Ovary (tissue), 3 donors: ENCODE results near the gene TRAF3IP1.
A peak's percentile ranks its signal among the peaks of the same experiment; 100 is the strongest.

Source experiments
- CTCF ChIP-seq, 3 donors: fragments of 450-650 bp in 2 of 3; fragments of 200-600 bp in 1 of 3; IDR thresholded peaks; one replicate each; pipeline versions ENCODE4 v1.5.1 to v1.8.0; 2016 to 2022; ENCODE audit warnings: antibody characterized with exemption in 3 of 3, mild to moderate bottlenecking in 1 of 3
- EP300 ChIP-seq: sonication (generic); formaldehyde crosslinking; IDR thresholded peaks from one replicate; pipeline ENCODE4 v1.6.1; 2017; ENCODE audit warnings: antibody characterized with exemption
- POLR2A ChIP-seq: fragments of 450-650 bp; IDR thresholded peaks from one replicate; pipeline ENCODE4 v1.6.1; 2017; ENCODE audit warnings: antibody characterized with exemption, mild to moderate bottlenecking, moderate library complexity
- donor health status: DM: no; HTN: no; CAD: no.

- no peak for TF ChIP-seq CTCF (IDR thresholded peaks at IDR 0.05)
- peak; percentile 20 for TF ChIP-seq POLR2A
- no peak for TF ChIP-seq EP300
Measured at GRCh38 chr2:238426568-238427434, 106.5 kb downstream of the TRAF3IP1 start, which contains the start of gene ASB1.
